Testis (tissue), 2 donors: ENCODE results near the gene FYCO1.

Experiments
- POLR2A ChIP-seq: fragments of 450-650 bp; IDR thresholded peaks from one replicate; pipeline ENCODE4 v1.6.1; 2017; ENCODE audit warnings: antibody characterized with exemption, mild to moderate bottlenecking, moderate library complexity
- TF ChIP-seq, protein P1 (sequence below), 3 experiments: fragments of 450-650 bp in 2 of 3; fragments of 200-600 bp in 1 of 3; sonication (generic) in 1 of 3; IDR thresholded peaks; one replicate each; pipeline ENCODE4 v1.5.1; 2016 to 2019; ENCODE audit warnings: antibody characterized with exemption in 3 of 3, mild to moderate bottlenecking in 2 of 3, moderate library complexity in 1 of 3

DNA sequence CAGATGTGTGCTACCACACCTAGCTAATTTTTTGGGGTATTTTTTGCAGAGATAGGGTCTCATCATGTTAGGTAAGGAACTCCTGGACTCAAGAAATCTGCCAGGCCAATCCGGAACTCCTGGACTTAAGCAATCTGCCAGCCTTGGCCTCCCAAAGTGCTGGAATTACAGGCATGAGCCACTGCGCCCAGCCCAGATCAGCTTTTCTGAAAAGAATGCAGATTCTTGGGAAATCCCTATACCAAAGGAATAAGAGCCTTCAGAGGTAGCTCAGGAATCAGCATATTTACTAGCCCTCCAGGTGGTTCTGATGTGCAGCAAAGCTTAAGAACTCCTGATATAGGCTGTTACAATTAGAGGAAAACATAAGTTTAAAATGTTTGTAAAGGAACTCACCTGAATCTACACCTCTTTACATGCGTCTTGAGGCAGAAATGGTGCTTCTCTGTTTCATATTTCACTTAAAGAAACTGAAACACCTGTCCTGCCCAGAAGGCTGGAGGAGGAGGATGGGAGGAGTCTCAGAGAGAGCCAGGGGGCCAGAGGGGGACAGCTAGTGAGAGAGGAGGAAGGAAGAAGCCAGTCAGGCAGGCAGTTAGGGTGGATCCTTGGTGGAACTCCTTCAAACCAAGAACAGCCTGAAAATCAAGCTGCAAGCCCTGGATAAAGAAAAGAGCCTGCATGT, 31.5 kb upstream of the FYCO1 start, which contains the start of gene XCR1:
- TF ChIP-seq, protein P1, sequence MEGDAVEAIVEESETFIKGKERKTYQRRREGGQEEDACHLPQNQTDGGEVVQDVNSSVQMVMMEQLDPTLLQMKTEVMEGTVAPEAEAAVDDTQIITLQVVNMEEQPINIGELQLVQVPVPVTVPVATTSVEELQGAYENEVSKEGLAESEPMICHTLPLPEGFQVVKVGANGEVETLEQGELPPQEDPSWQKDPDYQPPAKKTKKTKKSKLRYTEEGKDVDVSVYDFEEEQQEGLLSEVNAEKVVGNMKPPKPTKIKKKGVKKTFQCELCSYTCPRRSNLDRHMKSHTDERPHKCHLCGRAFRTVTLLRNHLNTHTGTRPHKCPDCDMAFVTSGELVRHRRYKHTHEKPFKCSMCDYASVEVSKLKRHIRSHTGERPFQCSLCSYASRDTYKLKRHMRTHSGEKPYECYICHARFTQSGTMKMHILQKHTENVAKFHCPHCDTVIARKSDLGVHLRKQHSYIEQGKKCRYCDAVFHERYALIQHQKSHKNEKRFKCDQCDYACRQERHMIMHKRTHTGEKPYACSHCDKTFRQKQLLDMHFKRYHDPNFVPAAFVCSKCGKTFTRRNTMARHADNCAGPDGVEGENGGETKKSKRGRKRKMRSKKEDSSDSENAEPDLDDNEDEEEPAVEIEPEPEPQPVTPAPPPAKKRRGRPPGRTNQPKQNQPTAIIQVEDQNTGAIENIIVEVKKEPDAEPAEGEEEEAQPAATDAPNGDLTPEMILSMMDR (IDR thresholded peaks at IDR 0.05), result no peak
- no peak for TF ChIP-seq POLR2A
